ENCODE data around the gene OPN4.

- TF ChIP-seq CTCF (IDR thresholded peaks at IDR 0.05; ENCODE audit: low read depth, low read length) = no peak
- TF ChIP-seq POLR2A (IDR thresholded peaks at IDR 0.05; ENCODE audit: extremely low read depth, insufficient read length) = no peak
- TF ChIP-seq MAX (IDR thresholded peaks at IDR 0.05; ENCODE audit: low read depth, low read length) = no peak
Observed at GRCh38 chr10:86700851-86701617, 46.7 kb downstream of the OPN4 start.
